RWPE2 (cell line): ENCODE results near the gene ALG12.

Experiments used
- ATAC-seq: fragments of 200-7000 bp; cut with Tn5 transposase; 3 replicates; pipeline ENCODE4 v1.9.1; 2021; ENCODE audit warnings: low read depth
- DNase-seq: peaks from one replicate; pipeline ENCODE4 v3.0.0-alpha.2; 2020; ENCODE audit warnings: low spot score
- H3K27ac ChIP-seq: fragments of 450-650 bp; 2 replicates; pipeline ENCODE4 v1.5.1; 2017; ENCODE audit warnings: mild to moderate bottlenecking; ENCODE audit not compliant: poor library complexity, severe bottlenecking
- H3K27me3 ChIP-seq: fragments of 250-450 bp; sonication (Bioruptor Pico); 2 replicates; pipeline ENCODE4 v1.5.1; 2021; ENCODE audit warnings: mild to moderate bottlenecking, moderate library complexity; ENCODE audit not compliant: insufficient read depth, poor library complexity, severe bottlenecking
- H3K36me3 ChIP-seq: fragments of 250-450 bp; sonication (Bioruptor Pico); 2 replicates; pipeline ENCODE4 v1.5.1; 2020; ENCODE audit warnings: low read depth, mild to moderate bottlenecking, moderate library complexity
- H3K4me1 ChIP-seq: fragments of 250-450 bp; sonication (Bioruptor Pico); 2 replicates; pipeline ENCODE4 v1.5.1; 2021; ENCODE audit warnings: mild to moderate bottlenecking, moderate library complexity; ENCODE audit not compliant: insufficient read depth, poor library complexity, severe bottlenecking
- H3K4me3 ChIP-seq: fragments of 250-450 bp; sonication (Bioruptor Pico); 2 replicates; pipeline ENCODE4 v1.5.1; 2021; ENCODE audit warnings: mild to moderate bottlenecking, moderate library complexity; ENCODE audit not compliant: severe bottlenecking
- H3K9me3 ChIP-seq: fragments of 250-450 bp; sonication (Bioruptor Pico); 2 replicates; pipeline ENCODE4 v1.5.1; 2021; ENCODE audit warnings: mild to moderate bottlenecking, moderate library complexity; ENCODE audit not compliant: severe bottlenecking
- CTCF ChIP-seq: fragments of 450-650 bp; IDR thresholded peaks from one replicate; pipeline ENCODE4 v1.5.1; 2017; ENCODE audit warnings: mild to moderate bottlenecking, moderate library complexity; ENCODE audit not compliant: poor library complexity, severe bottlenecking

ALG12 gene

DNA sequence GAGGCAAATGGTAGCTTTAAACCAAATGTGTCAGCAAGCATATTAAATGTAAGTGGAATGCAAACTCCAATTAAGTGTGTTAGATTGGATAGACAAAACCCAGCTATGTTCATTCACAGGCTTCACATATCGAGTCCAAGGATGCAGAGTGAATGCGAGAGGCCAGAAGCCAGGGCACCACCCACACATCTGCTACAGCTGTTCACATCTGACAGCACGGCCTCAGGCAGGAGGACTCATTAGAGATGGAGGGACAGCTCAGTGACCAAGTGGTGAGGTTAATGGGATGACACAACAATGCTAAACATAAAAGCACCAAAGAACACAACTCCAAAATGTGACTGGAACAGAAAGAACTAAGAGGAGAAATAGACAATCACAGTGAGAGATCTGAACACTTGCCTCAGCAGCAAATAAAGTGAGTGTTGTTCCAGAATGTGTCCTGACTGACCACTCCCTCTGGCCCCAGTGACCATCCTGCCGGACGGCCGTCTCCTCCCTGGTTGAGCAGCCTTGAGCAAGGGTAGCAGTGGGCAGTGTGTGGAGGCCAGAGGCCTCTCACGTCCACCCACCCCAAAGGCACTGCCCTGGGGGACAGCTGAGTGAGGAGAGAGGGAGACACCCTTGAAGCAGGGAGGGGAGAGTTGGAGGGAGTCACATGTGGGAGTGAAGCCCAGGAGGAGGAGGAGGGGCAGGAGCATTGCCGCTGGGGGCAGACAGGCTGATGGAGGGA, 23.8 kb downstream of the ALG12 start:
- Histone ChIP-seq H3K9me3 (peaks cover 6% of the 10 kb centered on the region), H3K27me3 (no peaks in the 10 kb centered on the region), H3K27ac (no peak overlapping the region), H3K36me3 (peaks cover 22% of the 10 kb centered on the region), H3K4me1 (no peaks in the 10 kb centered on the region), H3K4me3 (no peak overlapping the region)
- no peak for TF ChIP-seq CTCF
- DNase-seq (no peak), ATAC-seq (no peak; the same call in 2 of the 3 replicates)

- Histone ChIP-seq H3K4me3 (no peak overlapping the region), H3K4me1 (no peaks in the 10 kb centered on the region), H3K27me3 (no peaks in the 10 kb centered on the region), H3K27ac (no peak overlapping the region), H3K36me3 (peaks cover 37% of the 10 kb centered on the region), H3K9me3 (peaks cover 8% of the 10 kb centered on the region)
- no peak for ATAC-seq
- no peak for DNase-seq
- TF ChIP-seq CTCF: no peak
Measured at GRCh38 chr22:49893025-49893424, 25.2 kb downstream of the ALG12 start.

DNA sequence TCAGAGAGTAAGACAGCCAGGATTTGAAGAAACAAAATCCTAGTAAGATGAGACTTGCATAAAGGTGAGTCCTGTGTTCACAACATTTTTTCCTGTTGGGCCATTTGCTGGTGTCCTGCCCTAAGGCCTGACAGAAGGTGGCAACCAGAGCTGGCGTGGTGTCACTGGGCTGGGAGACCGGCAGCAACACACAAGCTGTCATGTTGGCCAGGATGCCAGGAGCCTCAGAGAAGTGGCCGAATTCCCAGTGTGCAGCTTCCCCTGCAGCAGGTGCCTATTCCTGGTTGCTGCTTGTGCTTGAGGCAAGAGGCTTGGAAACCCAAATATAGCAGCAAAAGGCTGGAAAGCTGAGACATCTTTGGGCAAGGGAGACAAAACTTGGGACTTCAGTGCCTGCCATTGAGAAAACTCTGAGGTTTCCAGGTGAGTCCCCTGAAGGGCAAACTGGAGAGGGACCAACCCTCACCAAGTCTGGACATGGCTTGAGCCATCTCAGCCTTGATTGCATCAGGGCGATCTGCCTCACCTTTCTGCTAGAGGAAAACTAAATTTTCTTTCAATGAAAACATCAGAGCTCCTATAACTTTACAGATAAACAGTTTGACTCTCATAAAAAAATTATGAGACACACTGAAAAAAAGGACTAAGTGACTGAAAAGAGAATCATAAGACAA, 25.9 kb downstream of the ALG12 start:
- ATAC-seq (no peak), DNase-seq (no peak)
- TF ChIP-seq CTCF: no peak
- H3K9me3 ChIP-seq: peaks cover 8% of the 10 kb centered on the region
- peaks cover 43% of the 10 kb centered on the region for H3K36me3 ChIP-seq
- H3K27me3 ChIP-seq: no peaks in the 10 kb centered on the region
- H3K4me3 ChIP-seq: no peak overlapping the region
- H3K4me1 ChIP-seq: no peaks in the 10 kb centered on the region
- H3K27ac ChIP-seq: no peak overlapping the region

DNA sequence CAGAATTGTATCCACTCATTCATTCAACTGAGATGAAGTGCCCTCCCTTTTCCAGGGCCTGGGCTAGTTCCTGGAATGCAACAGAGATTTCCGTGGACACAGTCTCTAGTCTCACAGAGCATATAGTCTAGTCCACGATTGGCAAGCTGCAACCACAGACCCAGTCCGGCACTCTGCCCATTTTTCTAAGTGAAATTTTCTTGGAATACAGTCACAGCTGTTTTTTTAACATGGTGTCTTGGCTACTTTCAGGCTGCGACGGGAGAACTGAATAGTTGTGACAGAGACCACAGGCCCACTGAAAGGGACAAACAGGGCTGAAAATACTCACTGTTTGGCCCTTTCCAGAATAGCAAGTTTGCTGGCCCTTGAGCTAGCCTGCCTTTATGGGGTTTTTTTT, 29.2 kb downstream of the ALG12 start:
- peaks cover 68% of the 10 kb centered on the region for H3K36me3 ChIP-seq
- ATAC-seq: no peak
- DNase-seq: no peak
- no peaks in the 10 kb centered on the region for H3K4me1 ChIP-seq
- H3K27me3 ChIP-seq: no peaks in the 10 kb centered on the region
- no peak overlapping the region for H3K27ac ChIP-seq
- H3K4me3 ChIP-seq: no peak overlapping the region
- TF ChIP-seq CTCF: no peak
- H3K9me3 ChIP-seq: peaks cover 8% of the 10 kb centered on the region

GRCh38 chr22:49887702-49888101, 30.5 kb downstream of the ALG12 start:
- no peaks in the 10 kb centered on the region for H3K27me3 ChIP-seq
- peaks cover 8% of the 10 kb centered on the region for H3K9me3 ChIP-seq
- peaks cover 78% of the 10 kb centered on the region for H3K36me3 ChIP-seq
- H3K27ac ChIP-seq: no peak overlapping the region
- H3K4me1 ChIP-seq: no peaks in the 10 kb centered on the region
- no peak overlapping the region for H3K4me3 ChIP-seq
- ATAC-seq (no peak), DNase-seq (no peak)
- TF ChIP-seq CTCF: no peak
